K562 (cell line): ENCODE measurements around the gene KLRK1.

Experiments
- BRCA1 ChIP-seq, 2 experiments: fragments of 450-650 bp in 1 of 2; sonication (generic) in 1 of 2; formaldehyde crosslinking in 1 of 2; IDR thresholded peaks; 2 replicates each; pipeline versions ENCODE4 v1.5.0 to v1.6.1; 2017 to 2020; ENCODE audit warnings: mild to moderate bottlenecking in 1 of 2, missing genetic modification reagents in 1 of 2
- NCOA4 ChIP-seq: fragments of 450-650 bp; IDR thresholded peaks from 2 replicates; pipeline ENCODE4 v1.6.1; 2018; ENCODE audit warnings: mild to moderate bottlenecking; ENCODE audit not compliant: partially characterized antibody

GRCh38 chr12:10404798-10405197 lies 15.0 kb upstream of the KLRK1 start:
- TF ChIP-seq BRCA1 (IDR thresholded peaks at IDR 0.05): no peak
- TF ChIP-seq BRCA1 (CRISPR knock-in tag; IDR thresholded peaks at IDR 0.05): no peak
- TF ChIP-seq NCOA4: no peak
